Hippocampal formation (tissue), 2 donors: ENCODE results near the gene VPS37B.
"Not testable (repeated sequence)": the region's sequence is repeated elsewhere in the genome, so short reads cannot be mapped to it uniquely, and the experiment has no call there.

Experiments
- DNase-seq, 2 donors: peaks; one replicate each; lab custom pipeline; 2025; lab: John Stamatoyannopoulos, UW

The VPS37B gene

DNA sequence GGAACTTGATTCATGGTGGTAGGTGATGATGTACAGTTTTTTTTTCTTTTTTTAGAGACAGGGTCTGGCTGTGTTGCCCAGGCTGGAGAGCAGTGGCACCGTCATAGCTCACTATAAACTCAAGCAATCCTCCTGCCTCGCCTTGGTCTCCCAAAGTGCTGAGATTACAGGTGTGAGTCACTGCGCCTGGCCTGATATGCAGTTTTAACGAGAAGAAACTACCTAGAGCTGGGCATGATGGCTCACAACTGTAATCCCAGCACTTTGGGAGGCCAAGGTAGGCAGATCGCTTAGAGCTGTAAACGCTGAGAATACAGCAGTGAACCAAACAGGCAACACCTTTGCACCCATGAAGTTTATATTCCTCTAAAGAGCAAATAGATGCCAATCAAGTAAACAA, 13.0 kb upstream of the VPS37B start:
- DNase-seq: no peak

DNA sequence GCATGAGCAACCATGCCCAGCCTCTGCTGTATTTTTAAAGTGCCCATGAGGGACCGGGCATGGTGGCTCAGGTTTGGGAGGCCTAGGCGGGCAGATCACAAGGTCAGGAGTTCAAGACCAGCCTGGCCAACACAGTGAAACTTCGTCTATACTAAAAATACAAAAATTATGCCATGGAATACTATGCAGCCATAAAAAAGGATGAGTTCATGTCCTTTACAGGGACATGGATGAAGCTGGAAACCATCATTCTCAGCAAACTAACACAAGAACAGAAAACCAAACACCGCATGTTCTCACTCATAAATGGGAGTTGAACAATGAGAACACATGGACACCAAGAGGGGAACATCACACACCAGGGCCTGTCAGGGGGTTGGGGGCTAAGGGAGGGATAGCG, 9.3 kb upstream of the VPS37B start:
- DNase-seq: not testable (repeated sequence)

DNA sequence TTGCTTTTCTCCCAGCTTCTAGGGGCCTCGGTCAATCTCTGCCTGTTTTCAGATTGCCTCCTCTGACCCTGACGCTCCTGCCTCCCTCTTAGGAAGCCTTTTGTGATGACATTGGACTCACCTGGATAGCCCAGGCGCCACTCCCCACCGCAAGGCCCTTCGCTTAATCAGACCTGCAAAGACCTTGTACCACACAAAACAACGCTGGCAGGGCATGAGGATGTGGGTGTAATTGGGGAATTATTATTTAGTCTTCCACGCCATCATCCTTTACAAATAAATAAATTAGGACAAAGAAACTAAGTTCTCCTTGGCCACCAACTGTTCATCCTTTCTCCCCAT, 7.7 kb upstream of the VPS37B start:
- DNase-seq: no peak

DNA sequence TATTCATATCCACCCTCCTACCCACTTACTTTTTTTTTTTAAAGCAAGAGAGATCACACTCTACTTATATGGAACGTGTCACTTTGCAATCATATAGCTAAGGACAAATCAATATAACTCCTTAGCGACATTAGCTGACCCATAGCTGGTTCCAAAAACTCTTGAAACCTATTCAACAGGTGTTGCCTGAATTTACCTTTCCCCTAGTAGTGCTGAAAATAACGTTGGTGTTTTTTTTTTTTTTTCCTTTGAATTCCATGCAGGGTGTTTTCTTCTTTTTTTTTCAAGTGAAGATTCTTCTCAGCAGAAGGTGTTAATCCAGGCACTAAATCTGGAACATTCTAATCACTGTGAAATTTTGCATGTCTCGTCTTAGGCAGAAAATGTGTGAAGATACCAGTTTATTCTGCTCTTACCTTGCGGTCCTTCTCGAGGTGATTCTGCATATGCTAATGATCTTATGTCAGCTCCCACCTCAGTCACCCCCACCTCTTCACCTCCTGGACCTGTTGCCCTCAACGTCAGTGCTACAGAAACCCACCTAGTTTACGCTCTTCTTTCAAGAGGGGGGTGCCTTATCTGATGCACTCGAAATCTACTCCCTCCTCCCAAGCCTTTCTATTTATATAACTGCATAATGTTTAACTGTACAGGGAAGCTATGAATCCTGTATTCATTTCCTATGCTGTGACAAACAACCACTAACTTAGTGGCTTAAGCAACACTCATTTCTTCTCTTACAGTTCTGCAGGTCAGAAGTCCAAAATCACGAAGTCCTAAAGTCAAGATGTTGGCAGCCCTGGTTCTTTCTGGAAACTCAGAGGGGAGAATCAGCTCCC, 7.1 kb upstream of the VPS37B start:
- no peak for DNase-seq

DNA sequence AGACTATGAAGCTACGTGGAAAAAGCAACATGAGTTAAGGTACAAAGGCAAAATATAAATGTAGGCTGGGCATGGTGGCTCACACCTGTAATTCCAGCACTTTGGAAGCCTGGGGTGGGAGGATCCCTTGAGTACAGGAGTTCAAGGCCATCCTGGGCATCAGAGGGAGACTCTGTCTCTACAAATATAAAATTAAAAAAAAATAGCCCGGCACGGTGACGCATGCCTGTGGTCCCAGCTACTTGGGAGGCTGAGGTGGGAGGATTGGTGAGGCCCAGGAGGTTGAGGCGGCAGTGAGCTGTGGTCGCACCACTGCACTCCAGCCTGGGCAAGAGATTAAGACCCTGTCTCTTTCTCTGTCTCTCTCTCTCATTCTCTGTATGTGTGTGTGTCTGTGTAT, 4.0 kb upstream of the VPS37B start:
- no peak for DNase-seq

DNA sequence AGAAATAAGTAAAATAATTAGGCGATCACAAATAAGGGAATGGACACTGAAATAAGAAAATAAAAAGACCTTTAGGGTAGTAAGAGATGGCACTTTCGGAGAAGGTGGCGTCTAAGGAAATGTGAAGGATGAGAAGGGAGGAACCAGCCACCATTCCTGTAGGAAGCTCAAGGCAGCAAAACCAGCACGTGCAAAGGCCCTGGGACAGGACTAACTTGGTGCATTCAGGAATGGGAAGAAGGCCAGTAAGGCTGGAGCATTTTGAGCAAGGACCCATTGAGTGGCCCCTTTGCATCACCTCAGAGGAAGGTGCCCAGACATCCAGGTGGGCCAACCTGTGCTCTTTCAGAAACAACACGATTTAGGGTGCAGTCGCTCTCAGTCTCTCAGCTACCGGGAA, 738 bp upstream of the VPS37B start:
- DNase-seq: no peak

DNA sequence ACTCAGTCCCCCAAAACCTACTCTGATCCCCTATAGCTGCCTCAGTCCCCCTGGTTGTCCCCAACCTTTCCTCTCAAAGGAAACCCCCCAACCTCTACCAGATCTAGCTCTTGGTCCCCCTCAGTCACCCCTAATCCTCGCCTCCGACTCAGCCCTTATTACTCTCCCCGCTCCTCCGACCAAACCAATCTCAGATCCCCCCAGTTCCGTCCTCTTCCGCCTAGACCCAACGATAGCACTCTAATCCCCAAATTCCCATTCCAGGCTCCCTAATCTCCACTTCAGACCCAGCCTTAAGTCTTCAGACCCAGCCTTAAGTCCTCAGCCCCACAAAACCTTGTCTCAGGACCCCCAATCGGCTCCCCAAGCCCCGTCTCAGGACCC, 612 bp downstream of the VPS37B start:
- no peak for DNase-seq

DNA sequence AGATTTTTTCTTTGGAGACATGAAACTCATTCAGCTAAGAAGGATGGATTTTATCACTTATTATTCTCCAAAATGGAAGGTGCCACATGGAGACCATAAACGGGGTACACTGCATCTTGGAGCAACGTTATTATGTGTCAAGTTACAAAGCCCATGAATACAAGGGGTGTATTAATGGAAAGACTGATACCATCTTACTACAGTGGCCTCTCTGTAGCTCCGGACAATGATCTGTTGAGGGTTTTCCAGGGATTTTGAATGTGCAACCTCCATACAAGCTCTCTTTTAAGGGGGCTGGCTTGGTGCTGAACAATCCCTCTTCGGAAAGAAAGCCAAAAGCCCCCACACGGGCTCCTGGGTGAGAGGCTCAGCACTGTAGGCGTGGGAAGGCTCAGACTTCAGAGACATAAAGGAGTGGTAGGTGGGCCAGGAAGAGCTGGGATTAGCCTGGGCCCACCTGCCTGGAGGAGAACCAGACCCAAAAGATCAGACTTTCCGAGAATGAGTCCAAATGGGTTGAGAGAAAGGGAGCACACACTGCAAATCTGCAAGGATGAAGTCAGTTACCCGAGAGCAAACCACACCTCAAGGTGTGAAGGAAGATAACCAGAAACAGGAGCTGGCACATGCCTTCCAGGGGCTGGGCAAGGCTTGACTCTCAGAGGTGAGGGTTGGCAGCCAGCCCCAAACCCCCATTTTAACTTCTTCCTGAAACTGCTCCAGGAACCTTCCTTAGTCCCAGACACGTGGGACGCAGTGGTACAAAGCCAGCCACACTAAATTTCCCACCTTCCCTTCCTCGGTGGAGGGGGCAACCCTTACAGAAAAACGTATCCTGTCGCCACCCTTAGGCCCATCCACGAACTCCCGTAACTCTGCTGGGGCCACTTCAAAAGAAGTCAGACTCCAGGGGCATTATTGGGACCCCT, 1.5 kb downstream of the VPS37B start:
- no peak for DNase-seq

DNA sequence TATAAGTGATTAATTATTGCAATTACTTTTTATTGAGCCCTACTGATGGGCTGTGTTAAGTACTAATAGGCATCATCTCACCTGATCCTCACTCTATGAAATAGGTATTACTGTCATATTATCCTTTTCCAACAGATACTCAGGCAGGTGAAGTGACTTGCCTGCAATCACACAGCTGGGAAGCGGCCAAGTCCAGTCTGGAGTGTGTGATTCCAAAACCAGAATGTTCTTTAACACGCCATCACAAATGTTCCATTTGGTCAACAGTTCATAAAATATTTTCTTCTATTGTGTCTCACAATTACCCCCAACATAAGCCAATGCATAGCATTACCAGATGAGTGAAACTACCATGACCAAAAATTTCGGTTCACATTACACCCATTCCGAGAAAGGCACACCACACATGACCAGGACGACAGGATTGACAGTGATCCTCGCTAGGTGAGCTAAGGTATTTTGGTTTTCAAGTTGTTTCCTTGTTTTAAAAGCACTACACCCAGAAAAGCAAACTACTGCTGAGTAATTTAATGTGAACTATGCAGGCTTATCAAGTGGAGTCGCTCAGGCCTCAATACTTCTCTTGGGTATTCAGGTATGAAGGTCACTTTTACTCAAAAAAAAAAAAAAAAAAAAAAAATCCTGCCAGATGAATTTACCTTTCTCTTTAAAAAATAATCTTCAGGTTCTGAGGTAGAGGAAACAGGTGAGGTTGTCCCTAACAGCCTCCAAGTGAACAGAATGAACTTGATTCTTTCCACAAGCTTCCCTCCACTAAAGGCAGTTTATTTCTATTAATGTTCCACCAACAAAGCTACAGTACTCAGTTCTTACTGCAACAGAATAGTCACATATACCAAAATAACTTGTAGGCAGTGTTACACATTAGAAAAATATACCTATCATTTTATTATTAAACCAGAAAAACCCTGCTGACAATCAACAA, 2.4 kb downstream of the VPS37B start:
- no peak for DNase-seq

DNA sequence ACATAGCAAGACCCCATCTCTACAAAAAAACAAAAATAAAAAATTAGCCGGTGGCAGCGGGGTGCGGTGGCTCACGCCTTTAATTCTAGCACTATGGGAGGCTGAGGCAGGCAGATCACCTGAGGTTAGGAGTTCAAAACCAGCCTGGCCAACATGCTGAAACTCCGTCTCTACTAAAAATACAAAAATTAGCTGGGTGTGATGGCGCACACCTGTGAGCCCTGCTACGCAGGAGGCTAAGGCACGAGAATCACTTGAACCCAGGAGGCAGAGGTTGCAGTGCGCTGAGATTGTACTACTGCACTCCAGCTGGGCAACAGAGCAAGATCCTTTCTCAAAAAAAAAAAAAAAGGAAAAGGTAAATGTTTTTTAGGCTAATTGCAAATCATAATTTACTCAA, 3.2 kb downstream of the VPS37B start:
- not testable (repeated sequence) for DNase-seq

DNA sequence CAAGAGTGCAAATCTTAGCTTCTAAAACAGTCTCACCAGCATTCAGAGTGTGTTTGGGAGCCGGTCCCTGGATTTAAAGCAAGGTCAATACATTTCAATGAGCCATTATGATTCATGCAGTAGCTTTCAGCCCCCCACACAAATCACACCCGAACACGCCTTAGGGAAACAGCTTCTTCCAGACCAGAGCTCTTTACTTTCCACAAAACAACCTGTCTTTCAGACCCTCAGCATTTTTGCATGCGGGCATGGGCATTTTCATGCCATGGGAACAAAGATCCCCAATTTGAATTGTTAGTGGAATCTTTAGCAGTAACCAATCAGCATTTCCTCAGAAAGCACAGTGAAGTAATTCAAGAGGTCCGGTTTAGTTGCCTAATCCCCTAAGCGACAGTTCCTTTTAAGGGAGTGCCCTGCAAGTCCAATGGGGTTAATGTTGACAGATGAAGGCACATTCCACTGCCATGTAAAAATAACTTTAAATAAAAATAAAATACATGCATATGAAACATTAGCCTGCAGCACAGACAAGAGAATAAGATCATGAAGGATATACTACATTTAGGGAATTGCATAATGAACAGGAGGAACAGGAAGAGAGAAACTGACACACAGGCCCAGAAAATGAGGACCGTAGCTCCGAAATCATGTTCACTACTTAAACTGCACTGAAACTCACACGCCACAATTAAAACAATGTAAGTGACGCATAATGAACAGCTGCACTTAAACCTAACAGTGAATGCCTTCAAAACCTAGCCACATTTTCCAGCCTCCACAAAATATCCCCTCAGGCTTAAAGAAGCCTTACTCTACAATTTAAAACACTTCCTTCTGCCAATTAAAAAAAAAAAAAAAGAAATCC, 4.0 kb downstream of the VPS37B start:
- DNase-seq: no peak

DNA sequence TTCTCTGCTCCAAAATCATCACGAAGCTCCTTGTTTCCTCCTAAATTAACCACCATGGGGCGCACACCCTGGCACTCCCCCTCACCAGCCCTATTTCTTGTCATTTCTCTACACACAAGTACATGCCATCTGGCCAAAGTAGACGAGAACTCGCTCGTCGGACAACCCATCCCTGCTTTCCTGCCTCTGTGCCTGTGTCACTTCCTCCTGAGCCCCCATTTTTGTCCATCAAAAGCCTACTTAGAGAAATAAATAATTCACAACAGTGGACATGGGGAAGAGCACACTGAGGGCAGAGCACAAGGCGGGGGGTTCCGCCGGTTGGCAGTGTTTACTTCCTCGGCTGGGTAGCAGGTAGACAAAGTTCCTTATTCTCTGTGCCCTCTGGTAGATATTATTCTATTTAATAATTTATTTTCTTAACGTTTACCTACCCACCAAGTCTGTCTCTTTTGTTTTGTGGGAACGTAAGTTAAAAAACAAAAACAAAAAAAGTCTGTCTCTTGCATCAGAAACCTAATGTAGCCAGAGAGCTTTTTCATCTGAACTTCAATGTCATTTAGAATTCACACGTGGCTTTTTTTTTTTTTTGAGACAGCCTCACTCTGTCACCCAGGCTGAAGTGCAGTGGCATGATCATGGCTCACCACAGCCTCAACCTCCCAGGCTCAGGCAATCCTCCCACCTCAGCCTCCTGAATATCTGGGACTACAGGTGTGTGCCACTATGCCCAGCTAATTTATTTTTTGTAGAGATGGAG, 6.0 kb downstream of the VPS37B start:
- no peak for DNase-seq

DNA sequence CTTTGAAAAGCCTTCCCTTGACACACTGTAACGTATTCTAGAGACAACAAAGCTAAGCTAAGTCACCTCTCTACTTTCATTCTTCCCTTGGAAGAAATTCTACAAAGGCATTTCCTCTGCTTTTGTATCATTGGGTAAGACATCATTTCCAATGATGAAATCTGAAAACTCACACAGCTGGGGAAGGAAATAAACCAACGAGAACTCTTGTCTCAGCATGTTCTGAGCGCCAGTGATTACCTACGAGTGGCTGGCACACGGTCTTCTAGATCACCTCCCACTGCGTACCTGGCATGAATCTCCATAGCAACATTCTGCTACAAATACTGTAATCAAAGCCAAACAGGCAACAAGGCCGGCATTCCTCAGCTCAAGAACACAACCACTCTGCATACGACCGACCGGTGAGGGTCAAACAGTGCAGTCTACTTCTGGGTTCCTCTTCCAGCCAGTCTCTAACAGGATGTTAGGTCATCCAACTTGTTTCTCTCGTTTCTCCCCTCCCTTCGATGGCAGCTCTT, 7.6 kb downstream of the VPS37B start:
- no peak for DNase-seq

DNA sequence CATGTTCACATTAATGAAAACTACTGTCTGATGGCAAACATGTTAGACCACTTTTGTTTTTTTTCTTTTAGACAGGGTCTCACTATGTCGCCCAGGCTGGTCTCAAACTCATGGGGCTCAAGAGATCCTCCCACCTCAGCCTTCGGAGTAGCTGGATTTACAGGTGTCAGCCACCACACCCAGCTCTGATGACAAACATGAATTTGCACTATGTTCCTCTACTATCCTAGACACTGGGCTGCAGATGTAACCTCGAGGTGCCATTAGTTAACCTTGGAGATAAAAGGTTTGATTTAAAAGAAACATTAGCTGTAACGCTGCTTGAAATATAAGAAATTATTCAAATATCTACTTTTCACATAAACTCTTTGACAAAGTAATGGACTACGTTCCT, 8.1 kb downstream of the VPS37B start:
- no peak for DNase-seq

DNA sequence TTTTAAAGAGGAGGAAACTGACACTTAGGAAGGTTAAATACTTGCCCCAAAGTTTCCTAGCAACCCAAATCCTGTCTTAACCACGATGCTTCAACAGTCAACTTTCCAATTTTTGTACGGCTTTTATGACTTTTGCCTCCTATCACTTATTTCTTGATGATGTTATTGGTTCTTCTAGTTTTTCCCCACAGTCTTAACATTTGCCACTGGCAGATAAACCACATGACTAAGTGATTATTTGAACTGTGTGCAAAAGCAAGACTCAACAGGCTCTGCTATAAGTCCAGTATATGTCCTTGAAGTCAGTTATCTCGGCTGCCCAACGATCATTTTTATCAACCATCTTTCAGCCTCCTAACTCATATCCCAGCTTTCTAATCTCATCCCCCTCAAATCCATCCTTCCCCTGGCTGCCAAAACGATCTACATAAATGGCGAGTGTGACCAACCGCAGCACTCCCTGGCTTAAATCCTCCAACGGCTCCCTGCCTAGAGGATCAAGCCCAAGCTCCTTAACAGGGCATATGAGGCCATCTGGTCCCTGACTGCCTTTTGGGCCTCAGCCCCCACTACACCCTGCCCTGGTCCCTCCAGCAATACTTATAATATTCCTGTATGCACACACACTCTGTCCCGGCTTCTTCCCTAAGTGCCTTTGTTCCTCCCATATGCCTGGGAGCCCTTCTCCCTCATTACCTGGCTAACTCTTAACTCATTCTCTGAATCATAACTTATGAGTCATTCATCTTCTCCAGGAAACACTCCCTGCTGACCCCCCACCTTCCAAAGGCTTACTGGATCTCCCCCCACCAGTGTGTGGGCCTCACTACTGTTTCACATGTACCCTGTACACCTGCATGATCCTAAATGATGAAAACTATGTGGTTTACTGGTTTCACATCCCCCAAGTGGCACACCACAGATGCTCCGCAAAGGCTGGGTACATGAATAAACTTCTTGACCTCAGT, 8.8 kb downstream of the VPS37B start:
- no peak for DNase-seq

DNA sequence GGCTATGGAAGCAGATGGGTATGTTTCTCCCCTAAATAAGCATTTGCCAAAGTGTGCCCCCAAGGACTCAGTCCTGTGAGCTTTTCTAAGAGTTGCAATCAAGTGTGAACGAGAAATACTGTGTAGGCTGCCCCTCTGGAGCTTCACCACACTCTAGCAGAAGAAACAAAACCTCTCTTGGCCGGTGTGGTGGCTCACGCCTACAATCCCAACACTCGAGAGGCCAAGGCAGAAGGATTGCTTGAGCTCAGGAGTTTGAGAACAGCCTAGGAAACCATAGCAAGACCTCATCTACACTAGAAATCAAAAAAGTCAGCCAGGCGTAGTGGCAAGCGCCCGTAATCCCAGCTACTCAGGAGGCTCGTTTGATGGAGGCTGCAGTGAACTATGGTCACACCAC, 9.8 kb downstream of the VPS37B start:
- DNase-seq: no peak

DNA sequence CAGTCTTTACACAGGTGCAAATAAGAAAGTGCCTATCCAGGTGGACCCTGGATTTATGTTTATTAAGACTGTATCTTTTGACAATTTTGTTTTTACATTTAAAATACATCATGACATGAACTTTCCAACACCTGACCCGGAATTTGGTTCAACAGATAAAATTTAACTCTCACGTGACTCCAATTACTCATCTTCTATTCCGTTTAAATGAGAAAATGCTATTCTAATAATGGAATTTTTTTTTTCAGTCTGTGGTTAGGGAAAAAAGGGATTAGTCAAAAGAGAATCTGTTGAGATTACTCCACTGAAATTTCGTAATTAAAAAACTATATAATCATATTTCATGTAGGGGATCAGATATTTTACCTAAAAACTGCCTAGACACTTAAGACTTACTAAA, 11.1 kb downstream of the VPS37B start:
- no peak for DNase-seq

DNA sequence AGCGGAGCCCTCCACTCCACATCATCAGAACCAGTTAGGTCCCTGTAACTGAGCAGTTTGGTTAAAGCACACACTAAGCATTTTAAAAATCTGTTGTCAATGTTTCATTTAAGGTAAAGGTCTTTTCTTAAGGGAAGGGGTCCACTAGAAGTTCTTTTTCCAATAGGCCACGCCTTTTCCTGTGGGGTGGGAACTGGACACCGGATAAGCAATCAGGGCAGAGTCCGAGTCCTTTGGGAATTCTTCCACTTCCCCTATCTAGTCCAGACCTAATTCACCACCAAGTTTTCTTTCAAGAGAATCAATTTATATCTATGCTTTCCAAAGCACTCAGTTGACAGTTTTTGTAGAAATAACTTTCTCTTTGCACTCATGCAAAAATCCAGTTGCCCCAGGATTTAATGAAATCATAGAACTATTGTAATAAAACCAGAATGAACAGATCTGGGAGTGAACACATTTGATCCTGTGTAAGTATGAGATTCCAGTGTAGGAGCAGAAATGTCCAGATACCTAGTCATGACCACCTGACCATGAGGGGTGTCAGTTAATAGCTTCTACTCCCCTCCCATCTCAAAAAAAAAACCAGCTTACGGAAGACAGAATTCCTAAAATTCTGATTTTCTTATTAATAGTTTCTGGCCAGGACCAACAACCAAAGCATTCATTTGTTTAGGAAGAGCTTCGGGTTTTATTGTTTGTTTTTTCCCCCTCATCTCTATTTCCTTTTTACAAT, 11.7 kb downstream of the VPS37B start:
- DNase-seq: no peak
